ENCODE results near the gene GPR157. TPM values are rescaled to one million over a fixed set of nuclear protein-coding genes. Genes with fewer than 3 reads are reported as not detected.
"Not testable (repeated sequence)": the region's sequence is repeated elsewhere in the genome, so short reads cannot be mapped to it uniquely, and the experiment has no call there.

The GPR157 gene
- total and polyA plus RNA-seq, 2 experiments from 2014 or later, result 1.7 to 2.7 TPM

GRCh38 chr1:9145714-9146113 is 16.8 kb upstream of the GPR157 start:
- no peak overlapping the region for H3K27ac ChIP-seq
- in situ Hi-C loops (cut with MboI), result no loop called here
- no peaks in the 10 kb centered on the region for H4K20me1 ChIP-seq (ENCODE audit: insufficient read depth)

GRCh38 chr1:9145021-9145668 is 16.2 kb upstream of the GPR157 start:
- Histone ChIP-seq H3K9me3 (ENCODE audit: low read depth) (no peaks in the 10 kb centered on the region), H3K4me2 (ENCODE audit: unreplicated experiment) (no peak overlapping the region), H3K27ac (no peak overlapping the region), H4K20me1 (ENCODE audit: insufficient read depth) (no peaks in the 10 kb centered on the region), H3K9ac (peak overlapping the region; percentile 26; the same call in 1 of the 2 replicates), H3F3A (ENCODE audit: insufficient read depth) (peaks cover 14% of the 10 kb centered on the region), H3K36me3 (ENCODE audit: low read depth) (peaks cover 7% of the 10 kb centered on the region), H3K9me2 (ENCODE audit: insufficient read depth) (no peaks in the 10 kb centered on the region), H3K4me3 (no peak overlapping the region), H3K4me1 (ENCODE audit: insufficient read depth) (peaks cover 13% of the 10 kb centered on the region), H3K79me2 (ENCODE audit: insufficient read depth) (peaks cover 26% of the 10 kb centered on the region), H3K27me3 (replicated peaks; ENCODE audit: insufficient read depth) (no peaks in the 10 kb centered on the region), H2AFZ (no peak overlapping the region)
- 71 to 73% methylated on average over 17 of the region's 17 CpGs for WGBS, 2 experiments (ENCODE audit: low coverage in 1 of 2, low lambda C conversion rate in 2 of 2, missing lambda C conversion rate in 2 of 2)
- TF ChIP-seq EZH2phosphoT487 (IDR thresholded peaks at IDR 0.05; ENCODE audit: insufficient read depth, low read depth) (no peak), EZH2 (IDR thresholded peaks at IDR 0.05; ENCODE audit: insufficient read depth, poor library complexity, severe bottlenecking) (no peak)
- in situ Hi-C loops (cut with MboI), result no loop called here
- DNase-seq, result peak; percentile 78

More at GRCh38 chr1:9145714-9146113, 16.8 kb upstream of the GPR157 start:
- no peak for DNase-seq
- Histone ChIP-seq H3K9ac (peak overlapping the region; percentile 26; the same call in 1 of the 2 replicates), H3K36me3 (ENCODE audit: low read depth) (peaks cover 13% of the 10 kb centered on the region), H3K4me3 (no peak overlapping the region), H3F3A (ENCODE audit: insufficient read depth) (peaks cover 14% of the 10 kb centered on the region), H3K4me1 (ENCODE audit: insufficient read depth) (peaks cover 13% of the 10 kb centered on the region), H3K9me3 (ENCODE audit: low read depth) (no peaks in the 10 kb centered on the region), H3K27me3 (replicated peaks; ENCODE audit: insufficient read depth) (no peaks in the 10 kb centered on the region), H3K4me2 (ENCODE audit: unreplicated experiment) (no peak overlapping the region), H3K79me2 (ENCODE audit: insufficient read depth) (peaks cover 31% of the 10 kb centered on the region), H2AFZ (no peak overlapping the region), H3K9me2 (ENCODE audit: insufficient read depth) (no peaks in the 10 kb centered on the region)
- TF ChIP-seq EZH2phosphoT487 (IDR thresholded peaks at IDR 0.05; ENCODE audit: insufficient read depth, low read depth) (no peak), EZH2 (IDR thresholded peaks at IDR 0.05; ENCODE audit: insufficient read depth, poor library complexity, severe bottlenecking) (no peak)
- 78 to 84% methylated on average over 5 of the region's 5 CpGs for WGBS, 2 experiments (ENCODE audit: low coverage in 1 of 2, low lambda C conversion rate in 2 of 2, missing lambda C conversion rate in 2 of 2)

GRCh38 chr1:9144494-9144893 is 15.6 kb upstream of the GPR157 start:
- H3K9me3 ChIP-seq (ENCODE audit: low read depth); H3K36me3 ChIP-seq (ENCODE audit: low read depth); H3K9me2 ChIP-seq (ENCODE audit: insufficient read depth); H3K27ac ChIP-seq; H3K9ac ChIP-seq; H3K4me2 ChIP-seq (ENCODE audit: unreplicated experiment); DNase-seq; H2AFZ ChIP-seq; H3K27me3 ChIP-seq (replicated peaks; ENCODE audit: insufficient read depth); in situ Hi-C loops (cut with MboI); H4K20me1 ChIP-seq (ENCODE audit: insufficient read depth); H3K4me3 ChIP-seq: not testable (repeated sequence)
- 94 to 100% methylated on average over 6 to 7 of the region's 7 CpGs for WGBS, 2 experiments (ENCODE audit: low coverage in 1 of 2, low lambda C conversion rate in 2 of 2, missing lambda C conversion rate in 2 of 2)
- Histone ChIP-seq H3F3A (ENCODE audit: insufficient read depth) (peaks cover 14% of the 10 kb centered on the region), H3K79me2 (ENCODE audit: insufficient read depth) (peaks cover 19% of the 10 kb centered on the region), H3K4me1 (ENCODE audit: insufficient read depth) (peaks cover 13% of the 10 kb centered on the region)

- H3K27me3 ChIP-seq (replicated peaks; ENCODE audit: insufficient read depth), result no peaks in the 10 kb centered on the region
- WGBS, 2 experiments (ENCODE audit: low coverage in 1 of 2, low lambda C conversion rate in 2 of 2, missing lambda C conversion rate in 2 of 2), result 52 to 57% methylated on average over 7 of the region's 7 CpGs
- H3K27ac ChIP-seq, result peak overlapping the region; percentile 50
- in situ Hi-C loops (cut with MboI), result no loop called here
- no peak overlapping the region for H3K9ac ChIP-seq
- no peak overlapping the region for H3K4me3 ChIP-seq
- H2AFZ ChIP-seq, result no peak overlapping the region
- 0 out of 2 replicates have a peak, but pooled peaks cover 5% of the 10 kb centered on the region for H3K36me3 ChIP-seq (ENCODE audit: low read depth)
- peak; percentile 88 for DNase-seq
- peaks cover 14% of the 10 kb centered on the region for H3F3A ChIP-seq (ENCODE audit: insufficient read depth)
- H3K4me2 ChIP-seq (ENCODE audit: unreplicated experiment), result no peak overlapping the region
- peaks cover 7% of the 10 kb centered on the region; the same call in 1 of the 2 replicates for H3K79me2 ChIP-seq (ENCODE audit: insufficient read depth)
- H3K9me2 ChIP-seq (ENCODE audit: insufficient read depth), result no peaks in the 10 kb centered on the region
- TF ChIP-seq EZH2 (IDR thresholded peaks at IDR 0.05; ENCODE audit: insufficient read depth, poor library complexity, severe bottlenecking), result no peak
- no peak for TF ChIP-seq EZH2phosphoT487 (IDR thresholded peaks at IDR 0.05; ENCODE audit: insufficient read depth, low read depth)
- no peaks in the 10 kb centered on the region for H3K9me3 ChIP-seq (ENCODE audit: low read depth)
- H3K4me1 ChIP-seq (ENCODE audit: insufficient read depth), result peaks cover 13% of the 10 kb centered on the region
- H4K20me1 ChIP-seq (ENCODE audit: insufficient read depth), result no peaks in the 10 kb centered on the region
Measured at GRCh38 chr1:9143250-9143649, 14.3 kb upstream of the GPR157 start.
